Stimulated activated CD4-positive, alpha-beta T cell treated with anti-CD3 and anti-CD28 coated beads, Interleukin-1b, Interleukin-23, amount 100 ng/mL, for 24 hours (primary cell): Measurements from ENCODE around the gene STAMBP.
"Not testable (repeated sequence)": the region's sequence is repeated elsewhere in the genome, so short reads cannot be mapped to it uniquely, and the experiment has no call there.

Source experiments
- DNase-seq, 4 experiments: peaks; one replicate each; pipeline ENCODE4 v3.0.0-alpha.2; 2020; ENCODE audit warnings: low read depth in 4 of 4, low spot score in 1 of 4

Gene STAMBP

GRCh38 chr2:73836141-73836943 is 7.6 kb downstream of the STAMBP start:
- no peak for DNase-seq

GRCh38 chr2:73837847-73838585 is 9.3 kb downstream of the STAMBP start:
- DNase-seq: no peak

- no peak for DNase-seq
Observed at GRCh38 chr2:73838889-73839534, 10.3 kb downstream of the STAMBP start.

GRCh38 chr2:73839653-73840411 is 11.1 kb downstream of the STAMBP start:
- no peak for DNase-seq

GRCh38 chr2:73841912-73842738 is 13.4 kb downstream of the STAMBP start:
- no peak for DNase-seq

GRCh38 chr2:73842739-73843019 is 13.9 kb downstream of the STAMBP start:
- no peak for DNase-seq

- no peak for DNase-seq
Observed at GRCh38 chr2:73844087-73844486, 15.3 kb downstream of the STAMBP start.

- no peak for DNase-seq
Observed at GRCh38 chr2:73850009-73850408, 21.2 kb downstream of the STAMBP start.

- DNase-seq: no peak
Observed at GRCh38 chr2:73851274-73851673, 22.5 kb downstream of the STAMBP start.

GRCh38 chr2:73852020-73852419 is 23.3 kb downstream of the STAMBP start:
- DNase-seq: no peak

GRCh38 chr2:73855526-73855925 is 26.8 kb downstream of the STAMBP start:
- no peak for DNase-seq

GRCh38 chr2:73856214-73856613 is 27.5 kb downstream of the STAMBP start:
- DNase-seq: no peak

- DNase-seq: peak in 3 of 4 experiments; percentile 14 to 32 (median 18)
Observed at GRCh38 chr2:73859721-73860586, 31.2 kb downstream of the STAMBP start.

- DNase-seq: no peak
Observed at GRCh38 chr2:73862987-73863386, 34.2 kb downstream of the STAMBP start.

GRCh38 chr2:73868204-73868978 is 39.6 kb downstream of the STAMBP start:
- DNase-seq: no peak

GRCh38 chr2:73870084-73870483 is 41.3 kb downstream of the STAMBP start:
- no peak for DNase-seq

GRCh38 chr2:73877071-73877802 is 48.5 kb downstream of the STAMBP start:
- no peak for DNase-seq

GRCh38 chr2:73877984-73878383 is 49.2 kb downstream of the STAMBP start:
- not testable (repeated sequence) for DNase-seq
